ENCODE results near the gene POM121.
"Not testable (repeated sequence)": the region's sequence is repeated elsewhere in the genome, so short reads cannot be mapped to it uniquely, and the experiment has no call there.

Gene POM121

GRCh38 chr7:72995484-72995883, 70.6 kb downstream of the POM121 start:
- not testable (repeated sequence) for DNase-seq (ENCODE audit: low read depth in 2 of 2)

GRCh38 chr7:72997447-72997846, 72.6 kb downstream of the POM121 start:
- not testable (repeated sequence) for DNase-seq (ENCODE audit: low read depth in 2 of 2)

- DNase-seq (ENCODE audit: low read depth in 2 of 2): not testable (repeated sequence)
Observed at GRCh38 chr7:72997887-72998468, 73.1 kb downstream of the POM121 start.
